HepG2 (cell line): Measurements from ENCODE around the gene GFRA1. TPM values are rescaled to one million over a fixed set of nuclear protein-coding genes. Genes with fewer than 3 reads are reported as not detected.

Source experiments
- ATAC-seq: fragments of 200-7000 bp; cut with Tn5 transposase; 3 replicates; pipeline ENCODE4 v1.9.1; 2020; ENCODE audit warnings: mild to moderate bottlenecking, moderate library complexity
- BruUV-seq: library from RNA; stranded (reverse); fragments of 400-500 nt; replicated peaks from 2 replicates; lab custom pipeline; 2021; lab: Mats Ljungman, UMichigan
- CTCF ChIA-PET: fragments of 300-600 bp; formaldehyde crosslinking; extraction: SDS; loops from one replicate; lab custom pipeline; 2021; ENCODE audit warnings: low total read pairs, inconsistent platforms, low intra/inter-chr PET ratio; lab: Yijun Ruan, JAX
- POLR2A ChIA-PET: fragments of 350-600 bp; sonication (Branson Sonifier 250); formaldehyde crosslinking; loops from one replicate; lab custom pipeline; 2020; ENCODE audit warnings: antibody characterized with exemption, inconsistent platforms; lab: Yijun Ruan, JAX
- DNase-seq: peaks from one replicate; pipeline ENCODE4 v3.0.0-alpha.2; 2015; ENCODE audit warnings: low spot score
- FAIRE-seq: peaks from 3 replicates; lab custom pipeline; 2011; peaks lifted over from hg19 to GRCh38; lab: Jason Lieb, UNC
- H2AFZ ChIP-seq: one replicate; pipeline ENCODE4 v1.6.1; 2011; ENCODE audit warnings: low read length, inconsistent platforms
- H3K27ac ChIP-seq: fragments of 300-600 bp; 3 replicates; pipeline ENCODE4 v1.8.0; 2011; ENCODE audit warnings: mixed run types, mild to moderate bottlenecking, mixed read lengths, low read length, inconsistent platforms; ENCODE audit not compliant: insufficient read depth; ENCODE audit errors: extremely low read length
- H3K27me3 ChIP-seq, 2 experiments: fragments of 200-600 bp in 1 of 2; 2 replicates in 1 of 2; 3 replicates in 1 of 2; pipeline versions ENCODE4 v1.6.0 to v1.8.0; 2011; ENCODE audit warnings: low read length in 2 of 2, mild to moderate bottlenecking in 2 of 2, moderate library complexity in 2 of 2, inconsistent platforms in 1 of 2; ENCODE audit not compliant: insufficient read depth in 2 of 2, control insufficient read depth in 1 of 2
- H3K36me3 ChIP-seq, 2 experiments: fragments of 200-600 bp in 1 of 2; replicated peaks in 1 of 2; 2 replicates in 1 of 2; 3 replicates in 1 of 2; pipeline versions ENCODE4 v1.5.1 to v1.8.0; 2011; ENCODE audit warnings: low read length in 2 of 2, inconsistent platforms in 1 of 2; ENCODE audit not compliant: insufficient read depth in 2 of 2, control insufficient read depth in 1 of 2
- H3K4me1 ChIP-seq: 2 replicates; pipeline ENCODE4 v1.5.1; 2012; ENCODE audit warnings: low read length, inconsistent platforms; ENCODE audit not compliant: insufficient read depth
- H3K4me2 ChIP-seq: 2 replicates; pipeline ENCODE4 v1.6.0; 2011; ENCODE audit warnings: low read depth, low read length, inconsistent platforms
- H3K4me3 ChIP-seq, 3 experiments: fragments of 200-600 bp in 1 of 3; sonication (generic), shearing (Covaris generic) in 1 of 3; replicated peaks in 1 of 3; 2 replicates each; pipeline ENCODE4 v1.5.1; 2011 to 2016; ENCODE audit warnings: low read length in 3 of 3, inconsistent platforms in 2 of 3, low read depth in 2 of 3, mild to moderate bottlenecking in 2 of 3, control low read depth in 1 of 3, mixed read lengths in 1 of 3; ENCODE audit not compliant: insufficient read depth in 1 of 3
- H3K79me2 ChIP-seq: one replicate; pipeline ENCODE4 v1.6.1; 2011; ENCODE audit warnings: low read length, inconsistent platforms; ENCODE audit not compliant: insufficient read depth
- H3K9ac ChIP-seq: 2 replicates; pipeline ENCODE4 v1.6.0; 2011; ENCODE audit warnings: mild to moderate bottlenecking, low read depth, low read length, inconsistent platforms; ENCODE audit not compliant: insufficient read depth
- H3K9me3 ChIP-seq: 2 replicates; pipeline ENCODE4 v1.5.1; 2012; ENCODE audit warnings: mild to moderate bottlenecking, low read length
- H4K20me1 ChIP-seq: 2 replicates; pipeline ENCODE4 v1.6.0; 2011; ENCODE audit warnings: inconsistent platforms, mild to moderate bottlenecking, low read length, moderate library complexity; ENCODE audit not compliant: insufficient read depth
- AGO1 ChIP-seq: fragments of 200-400 bp; formaldehyde crosslinking; IDR thresholded peaks from 2 replicates; pipeline ENCODE4 v1.6.1; 2017; ENCODE audit warnings: mild to moderate bottlenecking, low read depth, low read length, moderate library complexity; ENCODE audit not compliant: poor library complexity, severe bottlenecking
- CAMTA2 ChIP-seq: sonication (generic); formaldehyde crosslinking; IDR thresholded peaks from 2 replicates; pipeline ENCODE4 v1.4.0; 2020; ENCODE audit warnings: mild to moderate bottlenecking, missing genetic modification reagents, borderline replicate concordance
- FOXO1 ChIP-seq: sonication (generic); formaldehyde crosslinking; IDR thresholded peaks from 2 replicates; pipeline ENCODE4 v1.4.0; 2020; ENCODE audit warnings: missing genetic modification reagents
- MAF1 ChIP-seq: sonication (generic); formaldehyde crosslinking; IDR thresholded peaks from 2 replicates; pipeline ENCODE4 v1.5.0; 2020; ENCODE audit warnings: missing genetic modification reagents, borderline replicate concordance
- NR2F2 ChIP-seq: IDR thresholded peaks from 2 replicates; pipeline ENCODE4 v1.6.1; 2012; ENCODE audit warnings: low read depth, inconsistent platforms, borderline replicate concordance
- RARA ChIP-seq: IDR thresholded peaks from 2 replicates; pipeline ENCODE4 v1.6.1; 2016; ENCODE audit warnings: missing genetic modification reagents, missing compliant biosample characterization
- ZNF605 ChIP-seq: sonication (generic); formaldehyde crosslinking; IDR thresholded peaks from 2 replicates; pipeline ENCODE4 v1.8.0; 2022; ENCODE audit warnings: mild to moderate bottlenecking, missing genetic modification reagents
- ZNF672 ChIP-seq: sonication (generic); formaldehyde crosslinking; IDR thresholded peaks from 2 replicates; pipeline ENCODE4 v1.8.1; 2022; ENCODE audit warnings: missing genetic modification reagents
- ZNF83 ChIP-seq: sonication (generic); formaldehyde crosslinking; IDR thresholded peaks from 2 replicates; pipeline ENCODE4 v1.4.0; 2020; ENCODE audit warnings: missing genetic modification reagents, mild to moderate bottlenecking, borderline replicate concordance
- WGBS: methylation state at CpG from one replicate; pipeline ENCODE4 v1.1.6; 2017; ENCODE audit warnings: low lambda C conversion rate; 5-methylcytosine and 5-hydroxymethylcytosine counted together
- in situ Hi-C: cut with HindIII; loops from 2 replicates; pipeline ENCODE4 v1.10.0; 2017; ENCODE audit warnings: low pct_unique_long_range_greater_than_20kb; ENCODE audit not compliant: extremely low pct_ligation_motif_present
- intact Hi-C: fragments of 100-400 bp; cut with micrococcal nuclease; formaldehyde crosslinking; loops from one replicate; pipeline ENCODE4 v1.10.0; 2022; ENCODE audit not compliant: unreplicated experiment
- polyA plus RNA-seq, 8 experiments: library from polyadenylated mRNA; depleted of rRNA in 3 of 8; stranded (reverse) in 7 of 8; unstranded in 1 of 8; fragments of >200 nt; fragmentation: Illumina TruSeq in 4 of 8; extraction: Trizol in 4 of 8; gene quantifications; 2 replicates each; pipeline versions ENCODE4 v1.2.1 to v1.2.3, GENCODE V29; 2011 to 2016; ENCODE audit warnings: low read depth in 4 of 8, missing spikeins in 1 of 8, mixed read lengths in 1 of 8; ENCODE audit not compliant: insufficient read depth in 1 of 8
- total RNA-seq, 5 experiments: library from RNA; depleted of rRNA; stranded (reverse); fragments of >200 nt; fragmentation: Illumina TruSeq; extraction: Trizol; gene quantifications; 2 replicates each; pipeline ENCODE4 v1.2.3, GENCODE V29; 2016; ENCODE audit warnings: low read depth in 1 of 5
- TF ChIP-seq, protein P1 (sequence below): sonication (generic); formaldehyde crosslinking; conservative IDR thresholded peaks from 2 replicates; pipeline ENCODE4 v1.4.0; 2020; ENCODE audit warnings: missing genetic modification reagents
- TF ChIP-seq, protein P2 (sequence below): sonication (generic); formaldehyde crosslinking; IDR thresholded peaks from 2 replicates; pipeline ENCODE4 v1.5.0; 2020; ENCODE audit warnings: missing genetic modification reagents
- TF ChIP-seq, protein P3 (sequence below): sonication (generic); formaldehyde crosslinking; IDR thresholded peaks from 2 replicates; pipeline ENCODE4 v1.8.0; 2022; ENCODE audit warnings: missing genetic modification reagents, low read depth, mild to moderate bottlenecking, borderline replicate concordance
- TF ChIP-seq, protein P4 (sequence below): sonication (generic); formaldehyde crosslinking; IDR thresholded peaks from 2 replicates; pipeline ENCODE4 v1.4.0; 2020; ENCODE audit warnings: missing genetic modification reagents, borderline replicate concordance

GFRA1 gene
- total and polyA plus RNA-seq, 2 of the 13 experiments (the other 11 are each of a cell fraction or from before 2014, with no cell fraction given), result not detected

DNA sequence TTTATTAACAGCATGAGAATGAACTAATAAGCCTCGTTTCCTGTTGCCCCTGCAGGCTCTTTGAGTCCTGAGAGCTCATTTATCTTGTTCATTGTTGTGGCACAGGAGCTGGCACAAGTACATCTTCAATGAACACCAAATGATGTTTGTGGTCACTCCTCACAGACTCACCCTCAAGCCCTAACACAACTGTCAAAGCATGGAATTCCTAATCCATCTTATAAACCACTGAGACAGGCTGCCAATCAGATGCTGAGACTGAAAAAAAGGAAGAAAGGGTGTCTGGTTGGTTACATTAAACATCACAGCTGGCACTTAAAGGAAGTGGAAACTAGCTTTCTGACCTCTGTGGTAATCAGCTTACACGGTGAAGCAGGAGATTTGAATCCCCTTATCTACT is 43.5 kb upstream of the GFRA1 start:
- Histone ChIP-seq H3K9ac (no peak overlapping the region), H3K79me2 (no peaks in the 10 kb centered on the region), H3K27me3 (no peaks in the 10 kb centered on the region), H3K4me2 (no peak overlapping the region), H2AFZ (no peak overlapping the region), H3K27ac (no peak overlapping the region), H3K36me3 (no peaks in the 10 kb centered on the region), H3K9me3 (no peaks in the 10 kb centered on the region), H3K4me1 (no peaks in the 10 kb centered on the region), H3K4me3 (no peak overlapping the region), H4K20me1 (no peaks in the 10 kb centered on the region)
- ATAC-seq (no peak), DNase-seq (no peak), FAIRE-seq (no peak)
- intact Hi-C loops (no loop called here), in situ Hi-C loops (no loop called here)
- CTCF ChIA-PET, result no interaction called here
- POLR2A ChIA-PET, result no interaction called here
- 2% methylated on average over 2 of the region's 2 CpGs for WGBS
- no TSS peak for BruUV-seq
- TF ChIP-seq, protein P1, sequence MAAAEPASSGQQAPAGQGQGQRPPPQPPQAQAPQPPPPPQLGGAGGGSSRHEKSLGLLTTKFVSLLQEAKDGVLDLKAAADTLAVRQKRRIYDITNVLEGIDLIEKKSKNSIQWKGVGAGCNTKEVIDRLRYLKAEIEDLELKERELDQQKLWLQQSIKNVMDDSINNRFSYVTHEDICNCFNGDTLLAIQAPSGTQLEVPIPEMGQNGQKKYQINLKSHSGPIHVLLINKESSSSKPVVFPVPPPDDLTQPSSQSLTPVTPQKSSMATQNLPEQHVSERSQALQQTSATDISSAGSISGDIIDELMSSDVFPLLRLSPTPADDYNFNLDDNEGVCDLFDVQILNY (CRISPR knock-in tag), result no peak
- TF ChIP-seq, protein P2, sequence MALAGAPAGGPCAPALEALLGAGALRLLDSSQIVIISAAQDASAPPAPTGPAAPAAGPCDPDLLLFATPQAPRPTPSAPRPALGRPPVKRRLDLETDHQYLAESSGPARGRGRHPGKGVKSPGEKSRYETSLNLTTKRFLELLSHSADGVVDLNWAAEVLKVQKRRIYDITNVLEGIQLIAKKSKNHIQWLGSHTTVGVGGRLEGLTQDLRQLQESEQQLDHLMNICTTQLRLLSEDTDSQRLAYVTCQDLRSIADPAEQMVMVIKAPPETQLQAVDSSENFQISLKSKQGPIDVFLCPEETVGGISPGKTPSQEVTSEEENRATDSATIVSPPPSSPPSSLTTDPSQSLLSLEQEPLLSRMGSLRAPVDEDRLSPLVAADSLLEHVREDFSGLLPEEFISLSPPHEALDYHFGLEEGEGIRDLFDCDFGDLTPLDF, result no peak
- TF ChIP-seq CAMTA2 (CRISPR knock-in tag) (no peak), NR2F2 (no peak), ZNF672 (CRISPR knock-in tag) (no peak), MAF1 (CRISPR knock-in tag) (no peak)

DNA sequence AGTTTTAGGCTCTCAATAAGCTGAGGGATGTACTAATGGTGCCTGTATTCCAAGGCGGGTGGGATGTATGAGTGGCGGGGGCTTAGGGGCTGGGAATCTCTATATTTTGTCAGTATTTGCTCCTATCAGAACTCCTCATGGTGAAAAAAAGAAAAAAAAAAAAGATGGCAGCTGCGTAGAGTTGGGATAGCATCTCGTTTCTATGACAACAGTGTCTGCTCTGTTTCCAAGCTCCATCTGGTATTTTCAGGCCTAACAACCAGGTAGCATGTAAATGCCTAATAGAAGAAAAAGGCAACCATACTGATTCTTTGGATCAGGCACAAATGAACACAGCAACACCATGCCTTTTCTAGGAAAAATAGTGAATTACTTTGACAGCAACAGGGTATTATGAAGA is 39.5 kb upstream of the GFRA1 start:
- H3K27me3 ChIP-seq, result no peaks in the 10 kb centered on the region
- ATAC-seq (no peak), FAIRE-seq (no peak), DNase-seq (no peak)
- POLR2A ChIA-PET, result no interaction called here
- no peaks in the 10 kb centered on the region for H3K9me3 ChIP-seq
- in situ Hi-C loops (no loop called here), intact Hi-C loops (no loop called here)
- H3K79me2 ChIP-seq, result no peaks in the 10 kb centered on the region
- H3K4me3 ChIP-seq, result no peak overlapping the region
- BruUV-seq, result no TSS peak
- H2AFZ ChIP-seq, result no peak overlapping the region
- 0% methylated on average over 4 of the region's 4 CpGs for WGBS
- no peaks in the 10 kb centered on the region for H3K36me3 ChIP-seq
- CTCF ChIA-PET, result no interaction called here
- no peaks in the 10 kb centered on the region for H4K20me1 ChIP-seq
- H3K27ac ChIP-seq, result no peak overlapping the region
- H3K4me1 ChIP-seq, result no peaks in the 10 kb centered on the region
- no peak overlapping the region for H3K9ac ChIP-seq
- H3K4me2 ChIP-seq, result no peak overlapping the region
- TF ChIP-seq AGO1 (no peak), RARA (CRISPR knock-in tag) (no peak), ZNF605 (no peak), FOXO1 (CRISPR knock-in tag) (no peak), ZNF83 (CRISPR knock-in tag) (no peak)
- TF ChIP-seq, protein P3, sequence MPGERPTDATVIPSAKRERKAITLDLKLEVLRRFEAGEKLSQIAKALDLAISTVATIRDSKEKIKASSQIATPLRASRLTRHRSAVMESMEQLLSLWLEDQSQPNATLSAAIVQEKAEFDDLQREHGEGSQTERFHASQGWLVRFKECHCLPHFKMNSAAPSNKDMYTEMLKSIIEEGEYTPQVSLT (CRISPR knock-in tag), result no peak
- TF ChIP-seq, protein P4, sequence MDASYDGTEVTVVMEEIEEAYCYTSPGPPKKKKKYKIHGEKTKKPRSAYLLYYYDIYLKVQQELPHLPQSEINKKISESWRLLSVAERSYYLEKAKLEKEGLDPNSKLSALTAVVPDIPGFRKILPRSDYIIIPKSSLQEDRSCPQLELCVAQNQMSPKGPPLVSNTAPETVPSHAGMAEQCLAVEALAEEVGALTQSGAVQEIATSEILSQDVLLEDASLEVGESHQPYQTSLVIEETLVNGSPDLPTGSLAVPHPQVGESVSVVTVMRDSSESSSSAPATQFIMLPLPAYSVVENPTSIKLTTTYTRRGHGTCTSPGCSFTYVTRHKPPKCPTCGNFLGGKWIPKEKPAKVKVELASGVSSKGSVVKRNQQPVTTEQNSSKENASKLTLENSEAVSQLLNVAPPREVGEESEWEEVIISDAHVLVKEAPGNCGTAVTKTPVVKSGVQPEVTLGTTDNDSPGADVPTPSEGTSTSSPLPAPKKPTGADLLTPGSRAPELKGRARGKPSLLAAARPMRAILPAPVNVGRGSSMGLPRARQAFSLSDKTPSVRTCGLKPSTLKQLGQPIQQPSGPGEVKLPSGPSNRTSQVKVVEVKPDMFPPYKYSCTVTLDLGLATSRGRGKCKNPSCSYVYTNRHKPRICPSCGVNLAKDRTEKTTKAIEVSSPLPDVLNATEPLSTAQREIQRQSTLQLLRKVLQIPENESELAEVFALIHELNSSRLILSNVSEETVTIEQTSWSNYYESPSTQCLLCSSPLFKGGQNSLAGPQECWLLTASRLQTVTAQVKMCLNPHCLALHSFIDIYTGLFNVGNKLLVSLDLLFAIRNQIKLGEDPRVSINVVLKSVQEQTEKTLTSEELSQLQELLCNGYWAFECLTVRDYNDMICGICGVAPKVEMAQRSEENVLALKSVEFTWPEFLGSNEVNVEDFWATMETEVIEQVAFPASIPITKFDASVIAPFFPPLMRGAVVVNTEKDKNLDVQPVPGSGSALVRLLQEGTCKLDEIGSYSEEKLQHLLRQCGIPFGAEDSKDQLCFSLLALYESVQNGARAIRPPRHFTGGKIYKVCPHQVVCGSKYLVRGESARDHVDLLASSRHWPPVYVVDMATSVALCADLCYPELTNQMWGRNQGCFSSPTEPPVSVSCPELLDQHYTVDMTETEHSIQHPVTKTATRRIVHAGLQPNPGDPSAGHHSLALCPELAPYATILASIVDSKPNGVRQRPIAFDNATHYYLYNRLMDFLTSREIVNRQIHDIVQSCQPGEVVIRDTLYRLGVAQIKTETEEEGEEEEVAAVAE (CRISPR knock-in tag), result no peak
